Measurements from ENCODE around the gene DPH2. TPM values are rescaled to one million over a fixed set of nuclear protein-coding genes. Genes with fewer than 3 reads are reported as not detected.

The DPH2 gene
- total RNA-seq, 1 experiment from 2014 or later: 33.9 TPM

DNA sequence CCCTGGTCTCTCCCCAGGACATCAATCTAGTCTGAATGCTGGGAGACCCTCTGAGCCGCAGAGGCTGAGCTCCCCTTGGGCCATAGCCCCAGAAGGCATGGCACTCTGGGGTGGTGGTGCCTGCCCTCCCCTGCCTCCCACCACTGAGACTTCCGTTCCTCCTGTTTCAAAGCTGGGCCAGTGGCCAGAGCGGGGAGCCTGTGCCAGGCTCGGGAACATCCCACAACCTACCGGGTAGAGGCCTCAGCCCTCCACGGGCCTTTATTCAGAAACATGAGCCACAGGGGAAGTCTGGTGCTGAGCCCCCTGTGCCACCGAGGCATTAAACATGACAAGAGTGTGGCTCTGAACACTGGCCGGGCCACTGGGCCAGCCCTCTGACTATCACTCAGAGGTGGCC, 29.6 kb downstream of the DPH2 start:
- no peak for DNase-seq (ENCODE audit: low read depth)

DNA sequence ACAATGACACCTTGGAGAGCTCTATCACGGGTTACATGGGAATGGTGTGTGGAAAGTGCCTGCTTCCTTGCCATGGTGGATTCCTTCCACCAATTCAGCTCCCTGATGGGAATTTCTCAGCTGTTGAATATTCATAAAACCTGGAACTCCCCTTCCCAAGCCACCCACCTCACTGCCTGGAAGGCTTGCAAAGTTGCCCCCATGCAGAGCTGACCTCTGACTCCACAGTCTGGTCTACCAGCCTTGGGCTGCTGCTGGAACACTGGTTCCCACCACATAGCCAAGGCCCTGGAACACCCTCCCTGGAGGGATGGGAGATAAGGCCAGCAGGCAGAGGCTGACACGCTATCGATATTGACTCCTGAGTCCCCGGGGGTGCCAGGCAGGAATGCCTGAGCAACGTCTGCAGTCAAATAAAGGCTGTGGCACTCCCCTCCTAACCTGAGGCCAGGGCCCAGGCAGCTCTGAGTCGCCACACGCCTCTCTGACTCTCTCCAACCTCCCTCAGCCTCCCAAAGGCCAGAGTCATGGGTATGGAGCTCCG, 30.4 kb downstream of the DPH2 start:
- no peak for DNase-seq (ENCODE audit: low read depth)

DNA sequence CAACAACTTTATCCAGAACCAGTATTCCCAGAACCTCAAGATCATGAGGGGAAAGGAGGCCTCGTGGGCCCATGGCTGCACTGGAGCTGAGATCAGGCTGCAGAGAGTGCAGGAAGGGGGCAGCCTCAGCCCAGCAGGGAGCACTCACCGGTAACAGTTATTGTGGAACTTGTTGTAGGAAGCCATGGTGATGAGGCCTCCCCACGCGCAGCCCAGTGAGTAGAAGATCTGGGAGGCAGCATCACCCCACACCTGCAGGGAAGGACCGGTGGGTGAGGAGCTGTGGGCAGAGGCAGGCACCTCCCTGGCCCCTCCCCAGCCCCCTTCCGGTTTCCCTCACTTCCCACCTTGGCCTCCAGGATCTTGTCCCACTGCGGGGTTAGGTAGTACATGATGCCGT, 32.4 kb downstream of the DPH2 start:
- no peak for DNase-seq (ENCODE audit: low read depth)

DNA sequence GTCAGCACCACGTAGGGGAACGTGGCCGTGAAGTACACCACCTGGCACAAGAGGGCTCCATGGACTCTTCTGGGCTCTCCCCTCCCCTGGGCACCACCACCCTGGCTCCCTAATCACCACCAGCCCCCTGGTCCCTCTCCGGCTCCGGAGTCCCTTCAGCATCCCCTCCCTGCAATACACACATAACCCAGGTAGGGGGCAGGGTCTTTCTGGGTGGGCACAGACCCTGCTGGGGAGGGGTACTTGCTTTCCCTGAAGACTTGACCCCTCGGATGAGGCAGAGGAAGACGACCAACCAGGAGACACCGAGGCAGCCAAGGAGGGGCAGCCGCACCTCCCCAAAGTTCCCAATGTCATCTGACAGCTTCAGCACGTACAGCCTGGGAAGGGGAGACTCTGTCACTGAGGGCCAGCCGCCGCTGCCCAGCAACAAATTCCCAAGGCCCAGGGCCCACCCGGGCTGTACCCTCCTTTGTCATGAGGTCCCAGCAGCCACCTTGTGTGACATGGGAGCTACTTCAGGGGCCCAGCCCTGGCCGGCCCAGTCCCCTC, 32.9 kb downstream of the DPH2 start:
- DNase-seq (ENCODE audit: low read depth): no peak

DNA sequence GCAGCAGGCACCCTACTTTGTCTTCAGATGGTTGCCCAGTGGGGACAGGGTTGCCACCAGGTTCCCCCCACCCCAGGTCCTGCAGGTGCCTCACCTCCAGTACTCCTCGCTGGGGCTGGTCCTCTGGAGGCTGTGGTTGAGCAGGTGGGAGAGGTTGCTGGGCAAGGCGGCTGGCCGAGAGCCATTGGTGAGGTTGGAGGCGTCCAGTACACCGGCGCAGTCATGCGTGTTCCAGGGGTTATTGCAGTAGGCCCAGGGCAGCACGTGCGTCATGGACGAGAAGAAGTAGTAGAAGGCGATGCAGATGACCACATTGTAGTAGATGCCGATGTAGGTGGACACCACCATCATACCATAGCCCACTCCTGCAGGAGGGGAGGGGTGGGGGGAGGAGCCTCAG, 38.4 kb downstream of the DPH2 start:
- DNase-seq (ENCODE audit: low read depth): no peak

DNA sequence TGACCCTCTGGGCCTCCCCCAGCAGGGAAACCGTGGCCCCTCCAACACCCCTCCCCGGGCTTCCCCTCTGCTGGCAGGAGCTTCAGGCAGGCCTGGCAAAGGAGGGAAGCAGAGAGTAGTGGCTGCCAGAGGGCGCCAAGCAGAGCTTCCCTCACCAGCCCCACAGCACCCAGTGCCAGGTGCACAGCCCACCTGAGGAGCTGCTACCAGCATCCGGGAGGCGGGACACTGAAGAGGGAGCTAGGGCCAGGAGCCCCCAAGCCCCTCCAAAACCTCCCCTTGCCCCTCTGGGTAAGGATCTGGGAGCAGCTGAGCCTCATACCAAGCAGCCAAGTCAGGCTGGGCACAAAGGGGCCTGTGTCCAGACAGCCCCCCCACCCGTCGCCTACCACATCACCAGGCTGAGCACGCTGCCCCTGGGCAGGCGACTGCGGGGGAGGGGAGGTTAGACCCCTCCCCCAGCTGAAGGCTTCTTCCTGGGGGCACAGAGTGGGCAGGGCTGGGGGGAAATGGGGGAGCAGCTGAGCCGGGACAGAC, 41.2 kb downstream of the DPH2 start:
- DNase-seq (ENCODE audit: low read depth): no peak

DNA sequence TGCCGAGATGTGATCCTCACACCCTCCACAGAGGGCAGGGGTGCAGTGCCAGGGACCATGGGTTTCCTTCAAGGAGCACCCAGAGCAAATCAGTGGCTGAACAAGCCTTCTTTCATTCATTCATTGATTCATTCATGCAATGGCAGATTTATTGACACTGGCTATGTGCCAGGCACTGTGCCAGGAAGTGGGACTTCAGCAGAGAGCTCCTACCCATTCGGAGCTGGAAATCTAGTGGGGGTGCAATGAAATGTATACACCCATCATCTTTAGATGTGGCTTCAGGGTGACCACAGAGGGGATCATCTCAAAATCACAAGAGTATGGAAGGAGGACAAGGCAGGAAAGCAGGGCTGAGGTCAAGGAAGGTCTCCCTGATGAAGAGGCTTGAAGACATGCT, 42.6 kb downstream of the DPH2 start:
- DNase-seq (ENCODE audit: low read depth): no peak

DNA sequence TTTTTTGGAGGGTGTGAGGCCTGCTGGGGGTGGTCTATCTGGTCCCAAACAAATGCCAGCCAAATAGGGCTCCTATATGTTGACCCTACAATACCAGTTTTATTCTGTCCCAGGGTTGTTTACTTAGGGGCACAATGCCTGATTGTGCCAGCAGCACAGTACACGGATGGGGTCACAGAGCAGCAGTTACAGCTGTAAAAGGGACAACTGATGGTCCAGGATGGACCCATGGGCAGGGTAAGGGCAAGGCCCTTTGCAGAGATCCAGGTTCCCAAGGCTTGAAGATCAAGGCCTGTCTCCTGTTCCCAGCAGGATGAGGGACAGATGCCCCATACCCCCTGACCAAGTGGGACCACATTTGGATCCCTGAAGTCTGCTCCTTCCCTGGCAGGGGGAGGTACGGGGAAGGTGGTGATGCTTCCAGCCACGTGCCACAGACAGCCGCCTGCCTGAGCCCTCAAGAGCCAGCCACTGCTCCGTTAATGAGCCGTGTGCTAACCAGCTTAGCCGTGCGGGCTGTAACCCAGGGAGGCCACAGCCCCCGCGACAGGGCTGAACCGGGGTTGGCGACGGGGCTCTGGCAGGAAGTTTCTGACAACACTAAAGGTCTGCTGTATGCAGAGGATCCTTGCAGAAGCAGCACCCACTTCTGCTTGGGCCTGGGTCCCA, 43.3 kb downstream of the DPH2 start:
- DNase-seq (ENCODE audit: low read depth): no peak

DNA sequence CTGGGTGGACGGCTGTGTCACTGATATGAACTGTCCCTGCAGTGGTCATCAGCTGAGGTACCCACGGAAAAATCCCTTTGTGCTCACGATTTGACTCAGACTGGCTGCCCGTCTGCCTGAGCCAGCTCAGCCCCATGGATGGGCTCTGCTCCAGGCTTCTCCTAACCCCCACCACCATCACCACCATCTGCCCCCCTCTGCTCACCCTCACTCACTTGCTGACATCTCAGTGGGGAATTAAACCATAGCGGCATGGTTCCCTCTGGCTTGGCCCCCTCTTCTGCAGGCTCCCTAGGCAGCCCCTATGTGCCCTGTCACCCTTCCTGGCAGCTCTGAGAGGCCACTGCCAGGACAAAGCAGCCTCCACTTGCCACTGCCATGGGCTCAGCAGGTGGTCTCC, 44.1 kb downstream of the DPH2 start:
- no peak for DNase-seq (ENCODE audit: low read depth)

DNA sequence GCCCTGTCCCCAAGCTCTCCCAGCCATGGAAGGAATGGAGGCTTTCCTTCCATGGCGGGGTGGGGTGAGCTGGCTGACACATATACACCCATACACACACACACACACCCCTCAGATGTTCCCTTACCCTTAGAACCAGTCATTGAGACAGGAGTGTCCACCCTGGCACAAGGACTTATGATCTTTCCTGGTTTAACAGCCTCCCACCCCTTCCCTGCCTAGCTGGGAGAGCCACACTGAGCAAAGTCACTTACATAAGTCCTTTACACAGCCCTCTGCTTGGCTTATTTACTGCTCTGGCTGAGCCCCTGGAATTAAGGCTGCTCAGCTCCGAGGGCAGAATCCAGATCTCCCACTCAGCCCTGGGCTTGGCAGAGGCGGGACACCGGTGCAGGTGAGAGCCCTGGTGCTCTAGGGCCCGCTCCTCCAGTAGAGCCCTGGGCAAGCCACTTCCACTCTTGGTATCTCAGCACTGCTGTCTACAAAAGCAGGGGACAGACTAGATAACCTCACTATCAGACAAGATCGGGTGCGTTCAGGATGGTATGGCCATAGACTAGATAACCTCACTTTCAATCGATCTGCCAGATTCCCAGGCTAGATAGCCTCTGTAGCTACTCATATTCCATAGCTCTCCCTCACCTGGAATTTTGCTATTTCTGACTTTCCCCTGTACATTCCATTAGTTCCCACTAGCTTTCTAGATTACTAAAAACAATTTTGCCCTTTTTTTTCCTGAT, 44.7 kb downstream of the DPH2 start:
- DNase-seq (ENCODE audit: low read depth): no peak

DNA sequence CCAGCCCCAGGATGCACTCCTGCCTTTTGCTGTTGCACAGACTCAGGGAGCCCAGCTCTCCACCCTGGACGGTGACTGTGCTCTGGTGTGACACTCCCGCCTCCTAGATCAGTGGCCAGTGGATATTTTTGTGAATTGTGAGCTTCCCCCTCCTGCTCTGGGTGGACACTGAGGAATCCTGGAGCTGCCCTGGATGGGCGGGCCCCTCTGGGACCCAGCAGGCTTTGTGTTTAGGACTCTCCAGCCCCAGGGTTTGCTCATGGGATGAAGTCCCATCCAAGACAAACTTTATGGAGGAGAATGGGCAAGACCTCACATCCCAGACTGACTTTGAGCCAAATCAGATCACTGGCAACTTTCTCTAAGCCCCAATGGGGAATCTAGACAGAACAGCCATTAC, 45.4 kb downstream of the DPH2 start:
- no peak for DNase-seq (ENCODE audit: low read depth)

DNA sequence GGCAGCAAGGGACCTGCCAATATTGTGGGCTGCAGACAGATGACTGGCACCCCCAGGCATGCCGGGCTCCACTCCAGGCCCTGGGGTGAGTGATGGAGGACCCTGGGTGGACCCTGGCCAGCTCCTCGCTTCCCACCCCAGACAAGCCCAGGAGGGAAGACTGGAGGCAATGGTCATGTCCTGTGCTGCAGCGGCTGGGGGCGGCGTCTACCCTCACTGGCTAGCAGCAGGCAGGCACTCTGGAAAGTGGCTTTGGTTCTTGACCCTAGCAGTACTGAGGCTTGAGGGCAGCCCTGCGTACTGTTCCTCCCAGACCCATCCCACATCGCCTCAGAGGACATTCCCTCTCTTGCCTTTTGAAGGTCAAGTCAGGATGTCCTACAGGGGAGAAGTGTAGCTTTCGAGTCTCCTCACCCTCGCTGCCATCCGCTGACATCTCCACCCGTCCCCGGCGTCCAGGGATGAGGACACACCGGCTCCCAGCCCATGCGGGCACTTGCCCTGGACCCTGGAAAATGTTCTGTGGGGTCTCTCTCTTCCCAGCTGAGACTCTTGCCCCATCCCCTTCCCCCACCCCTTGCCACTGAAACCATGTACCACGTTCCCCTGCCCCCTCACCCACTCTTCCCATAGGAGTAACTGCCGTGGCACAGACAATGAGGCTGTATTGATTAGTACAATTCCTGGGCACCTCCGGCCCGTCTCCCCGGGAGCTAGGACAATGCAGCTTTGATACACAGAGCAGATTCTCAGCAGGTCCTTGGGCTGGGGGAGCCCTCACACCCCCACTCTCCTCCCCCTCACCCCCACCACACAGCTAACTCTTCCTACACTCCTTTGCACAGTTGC, 46.5 kb downstream of the DPH2 start:
- no peak for DNase-seq (ENCODE audit: low read depth)

DNA sequence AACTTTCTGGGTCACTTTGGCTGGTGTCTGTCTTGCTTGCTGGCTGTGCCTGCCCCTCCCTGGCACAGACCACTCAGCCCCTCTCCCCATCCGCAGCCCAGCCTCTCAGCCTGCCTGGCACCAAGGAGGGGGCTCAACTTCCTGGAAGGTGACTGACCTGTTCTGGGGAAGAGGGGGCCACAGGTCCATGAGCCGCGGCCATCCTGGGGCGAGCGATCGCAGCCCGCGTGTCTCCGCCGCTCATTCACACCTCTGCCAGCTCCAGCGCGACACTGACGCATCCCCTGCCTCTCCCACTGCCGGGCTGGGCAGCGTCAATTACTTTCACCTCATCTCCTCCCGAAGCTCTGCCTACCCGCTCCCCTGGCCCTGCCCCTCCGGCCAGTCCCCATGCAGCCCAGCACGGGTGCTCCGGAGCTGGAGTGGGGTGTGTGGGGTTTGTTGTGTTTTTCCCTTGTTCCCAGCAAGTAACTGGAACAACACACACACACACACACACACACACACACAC, 47.1 kb downstream of the DPH2 start:
- no peak for DNase-seq (ENCODE audit: low read depth)

DNA sequence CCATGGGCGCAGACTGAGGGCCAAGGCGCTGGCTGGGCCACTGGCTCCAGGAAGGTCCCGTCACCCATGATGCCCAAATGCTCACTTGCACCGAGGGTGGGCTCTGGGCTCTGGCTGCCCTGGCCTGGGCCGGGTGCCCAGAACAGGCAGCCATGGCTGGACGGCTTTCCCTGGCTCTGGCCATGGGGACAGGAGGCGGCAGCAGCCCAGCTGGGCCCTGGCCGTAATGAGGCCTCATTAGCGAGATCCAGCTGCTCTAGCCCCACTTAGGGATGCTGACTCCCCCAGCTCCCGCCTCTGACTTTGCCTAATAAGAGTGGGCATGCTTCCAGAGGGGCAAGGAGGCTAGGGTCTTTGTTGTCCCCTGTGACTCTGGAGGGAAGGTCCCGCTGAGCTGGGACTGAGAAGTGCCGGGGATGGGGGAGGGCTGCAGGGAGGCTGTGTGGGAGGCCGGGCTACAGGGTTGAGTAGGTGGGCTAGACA, 49.7 kb downstream of the DPH2 start:
- DNase-seq (ENCODE audit: low read depth): no peak

DNA sequence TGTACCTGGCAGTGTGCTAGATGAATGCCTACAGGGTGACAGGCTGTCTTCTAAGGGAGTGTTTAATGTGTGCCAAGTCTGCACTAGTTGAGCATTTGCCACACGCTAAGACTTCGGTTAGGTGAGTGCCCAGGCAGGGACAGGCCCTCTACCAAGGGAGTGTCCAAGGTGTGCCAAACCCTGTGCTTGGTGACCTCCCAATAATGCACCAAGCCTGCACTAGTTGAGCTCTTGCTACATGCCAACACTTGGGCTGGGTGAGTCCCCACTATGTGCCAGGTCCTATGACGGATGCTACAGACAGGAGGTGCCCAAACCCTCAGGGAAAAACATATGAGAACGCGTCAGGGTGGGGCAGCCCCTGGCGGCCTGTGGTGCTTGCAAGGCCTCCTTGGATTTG, 50.7 kb downstream of the DPH2 start:
- DNase-seq (ENCODE audit: low read depth): no peak

DNA sequence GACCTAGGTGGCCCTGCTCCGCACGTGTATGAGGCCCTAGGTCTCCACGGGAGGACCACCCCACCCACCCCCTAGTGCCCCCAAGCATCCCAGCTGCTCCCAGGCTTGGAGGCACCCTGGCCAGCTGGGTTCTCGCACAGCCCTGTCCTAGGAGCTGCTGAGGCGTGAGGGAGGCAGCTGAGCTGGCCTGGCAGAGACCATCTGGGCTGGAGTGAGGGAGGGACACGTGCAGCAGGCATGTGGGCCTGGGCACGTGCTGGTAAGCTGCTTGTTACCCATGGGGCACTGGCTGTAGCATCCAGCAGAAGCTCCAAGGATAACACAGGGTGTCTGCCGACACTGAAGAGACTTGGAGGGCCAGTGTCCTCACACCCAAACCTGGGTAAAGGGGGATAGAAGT, 51.3 kb downstream of the DPH2 start:
- DNase-seq (ENCODE audit: low read depth): no peak

DNA sequence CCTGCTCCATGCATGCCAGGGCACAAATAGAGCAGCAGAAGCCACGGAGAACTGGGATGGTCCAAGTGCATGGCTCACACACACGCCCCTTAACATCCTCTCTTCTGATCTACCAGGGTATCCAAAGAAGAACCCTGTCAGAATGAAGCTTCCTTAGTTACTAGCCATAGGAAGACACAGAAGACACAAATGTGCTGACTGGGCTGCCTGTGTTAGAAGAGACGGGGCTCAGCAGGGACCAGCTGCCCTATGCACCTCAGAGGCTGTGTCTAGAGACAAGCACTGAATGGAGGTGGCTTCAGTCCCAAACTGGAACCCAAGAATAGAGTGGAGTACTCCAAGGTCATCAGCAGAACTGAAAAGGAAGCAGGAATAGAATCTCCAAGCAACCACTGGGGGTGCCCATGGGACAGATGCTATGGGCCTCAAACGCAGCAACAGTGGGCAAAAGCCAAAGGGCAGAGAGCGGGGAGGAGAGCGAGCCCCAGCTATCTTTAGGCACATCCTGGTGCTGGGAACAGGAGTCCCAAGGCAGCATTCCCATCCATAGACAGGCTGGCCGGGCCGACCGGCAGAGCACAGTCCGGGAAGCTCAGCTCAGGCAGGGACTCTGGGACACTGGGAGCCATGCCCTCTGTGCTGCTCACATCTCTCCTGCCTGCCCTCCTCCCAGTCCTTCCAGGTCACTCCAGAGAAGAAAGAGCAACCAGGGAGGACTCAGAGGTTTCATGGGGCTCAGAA, 51.9 kb downstream of the DPH2 start:
- no peak for DNase-seq (ENCODE audit: low read depth)
